GM19193 (cell line): ENCODE data around the gene ZSCAN21.

Source experiments
- POLR2A ChIP-seq: IDR thresholded peaks from 4 replicates; pipeline ENCODE4 v1.6.1; 2011; ENCODE audit not compliant: insufficient read depth, insufficient read length; ENCODE audit errors: extremely low read depth

Gene ZSCAN21

DNA sequence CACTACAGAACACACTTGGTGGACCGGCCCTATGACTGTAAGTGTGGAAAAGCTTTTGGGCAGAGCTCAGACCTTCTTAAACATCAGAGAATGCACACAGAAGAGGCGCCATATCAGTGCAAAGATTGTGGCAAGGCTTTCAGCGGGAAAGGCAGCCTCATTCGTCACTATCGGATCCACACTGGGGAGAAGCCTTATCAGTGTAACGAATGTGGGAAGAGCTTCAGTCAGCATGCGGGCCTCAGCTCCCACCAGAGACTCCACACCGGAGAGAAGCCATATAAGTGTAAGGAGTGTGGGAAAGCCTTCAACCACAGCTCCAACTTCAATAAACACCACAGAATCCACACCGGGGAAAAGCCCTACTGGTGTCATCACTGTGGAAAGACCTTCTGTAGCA is 14.6 kb downstream of the ZSCAN21 start:
- TF ChIP-seq POLR2A, result no peak

DNA sequence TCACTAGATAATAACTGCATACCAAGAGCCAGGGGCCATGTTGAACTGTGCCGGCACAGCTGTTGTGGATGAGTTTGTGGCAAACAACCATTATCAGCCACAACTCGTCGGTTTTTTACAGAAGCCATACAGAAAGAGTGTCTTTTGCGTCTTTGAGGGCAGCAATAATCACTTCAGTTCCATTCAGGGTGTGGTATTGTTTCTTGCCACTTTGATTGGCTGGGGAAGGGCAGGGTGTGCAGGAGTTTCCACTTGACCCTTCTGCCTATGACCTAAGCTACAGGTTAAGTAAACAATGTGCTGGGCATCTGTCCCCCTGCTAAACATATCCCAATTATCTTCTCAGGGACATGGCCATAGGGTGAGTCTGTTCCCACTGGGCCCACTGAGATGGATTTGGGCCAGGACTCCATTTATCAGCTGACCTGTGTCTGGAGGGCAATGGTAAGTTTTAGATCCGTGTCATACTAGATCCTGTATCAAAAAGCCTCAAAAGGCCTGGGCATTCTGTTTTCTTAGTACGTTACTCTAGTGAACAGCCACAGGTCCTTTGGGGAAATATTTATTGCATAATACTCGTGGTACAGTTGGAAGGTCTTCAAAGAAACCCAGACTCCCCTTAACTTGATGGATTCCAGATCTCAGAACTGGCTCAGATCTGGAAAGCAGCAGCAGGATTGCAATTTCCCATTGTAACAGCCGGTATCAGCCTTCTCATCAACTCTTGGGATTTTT is 16.0 kb downstream of the ZSCAN21 start:
- no peak for TF ChIP-seq POLR2A

DNA sequence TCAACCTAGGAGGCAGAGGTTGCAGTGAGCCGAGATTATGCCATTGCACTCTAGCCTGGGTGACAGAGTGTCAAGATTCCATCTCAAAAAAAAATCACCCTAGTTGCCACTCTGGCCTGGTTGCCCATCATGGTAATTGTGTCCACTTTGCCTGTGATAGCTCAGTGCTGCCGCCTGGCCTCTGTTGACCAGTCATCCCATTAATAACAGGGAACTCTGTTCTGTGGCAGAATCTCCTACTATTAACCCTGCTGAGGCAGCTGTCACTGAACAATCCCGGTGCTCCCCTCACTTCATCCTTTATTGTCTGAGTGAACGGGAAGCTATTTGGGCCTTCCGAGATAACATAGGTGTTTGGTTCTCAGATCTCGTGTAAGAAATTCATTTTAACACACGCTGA is 17.4 kb downstream of the ZSCAN21 start:
- TF ChIP-seq POLR2A, result no peak

DNA sequence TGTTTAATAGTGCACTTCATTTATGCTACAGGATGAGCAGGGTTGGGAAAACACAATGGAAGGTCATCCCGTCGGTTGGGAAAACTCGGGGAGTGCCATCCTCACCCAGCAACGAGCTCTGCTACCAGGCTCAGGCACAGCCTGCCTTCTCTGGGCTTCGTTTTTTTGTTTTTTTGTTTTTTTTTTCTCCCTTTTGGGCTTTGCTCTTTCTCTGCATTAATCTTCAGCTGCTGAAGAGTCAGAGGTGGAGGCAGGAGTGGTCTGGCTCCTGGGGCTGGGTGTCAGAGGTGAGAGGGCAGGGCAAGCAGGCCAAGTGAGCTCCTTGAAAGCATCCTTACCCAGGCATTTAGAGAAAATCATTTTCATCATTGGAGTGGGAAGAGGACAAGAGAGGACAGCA is 20.4 kb downstream of the ZSCAN21 start:
- no peak for TF ChIP-seq POLR2A

DNA sequence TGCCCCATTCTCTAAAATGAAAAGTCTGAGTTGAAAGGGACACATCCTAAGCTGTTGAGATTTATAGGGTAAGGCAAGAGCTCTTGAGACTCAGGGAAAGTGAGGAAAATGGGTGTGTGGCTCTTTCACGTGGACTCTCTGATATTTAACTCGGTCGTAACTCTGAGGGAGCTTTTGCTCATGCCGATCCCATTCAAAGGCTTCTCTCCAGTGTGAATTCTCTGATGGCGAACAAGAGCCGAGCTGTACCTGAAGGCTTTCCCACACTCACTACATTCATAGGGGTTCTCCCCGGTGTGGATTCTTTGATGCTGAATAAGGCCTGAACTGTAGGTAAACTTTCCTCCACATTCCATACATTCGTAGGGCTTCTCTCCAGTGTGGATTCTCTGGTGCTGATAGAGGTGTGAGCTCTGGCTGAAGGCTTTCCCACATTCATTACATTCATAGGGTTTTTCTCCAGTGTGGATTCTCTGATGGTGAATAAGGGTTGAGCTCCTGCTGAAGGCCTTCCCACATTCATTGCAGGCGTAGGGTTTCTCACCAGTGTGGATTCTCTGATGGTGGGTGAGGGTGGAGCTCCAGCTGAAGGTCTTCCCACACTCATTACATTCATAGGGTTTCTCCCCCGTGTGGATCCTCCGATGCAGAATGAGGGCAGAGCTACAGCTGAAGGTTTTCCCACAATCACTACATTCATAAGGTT is 21.6 kb downstream of the ZSCAN21 start:
- TF ChIP-seq POLR2A, result no peak

DNA sequence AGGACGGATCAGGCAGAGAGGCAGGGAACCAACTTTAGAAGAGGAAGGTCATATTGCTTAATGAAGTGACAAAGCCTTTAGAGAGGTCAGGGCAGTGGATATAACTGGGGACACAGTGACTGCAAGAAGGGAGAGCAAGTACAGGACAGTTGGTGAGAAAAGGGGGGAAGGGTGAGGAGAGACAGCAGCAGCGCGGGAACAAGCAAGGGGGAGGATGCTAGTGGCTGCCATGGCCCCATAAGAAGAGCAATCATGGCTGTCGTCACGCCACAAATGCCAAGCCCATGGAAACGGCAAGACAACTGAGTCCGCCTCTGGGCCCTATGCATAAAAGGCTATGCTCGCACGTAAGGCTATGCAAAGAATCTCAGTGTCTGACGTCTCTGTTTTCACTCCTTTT is 22.9 kb downstream of the ZSCAN21 start:
- TF ChIP-seq POLR2A, result no peak

DNA sequence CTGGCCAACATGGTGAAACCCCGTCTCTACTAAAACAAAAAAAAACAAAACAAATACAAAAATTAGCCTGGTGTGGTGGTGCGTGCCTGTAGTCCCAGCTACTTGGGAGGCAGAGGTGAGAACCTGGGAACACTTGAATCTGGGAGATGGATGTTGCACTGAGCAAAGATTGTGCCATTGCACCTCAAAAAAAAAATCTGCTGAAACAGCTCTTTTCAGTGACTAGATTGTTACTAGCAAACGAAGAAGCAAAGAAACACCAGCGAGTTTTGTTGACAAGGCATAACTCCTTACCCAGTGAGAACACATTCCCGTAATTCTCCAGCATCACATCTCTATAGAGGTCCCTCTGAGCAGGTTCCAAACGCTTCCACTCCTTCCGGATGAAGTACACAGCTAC is 25.3 kb downstream of the ZSCAN21 start:
- no peak for TF ChIP-seq POLR2A

DNA sequence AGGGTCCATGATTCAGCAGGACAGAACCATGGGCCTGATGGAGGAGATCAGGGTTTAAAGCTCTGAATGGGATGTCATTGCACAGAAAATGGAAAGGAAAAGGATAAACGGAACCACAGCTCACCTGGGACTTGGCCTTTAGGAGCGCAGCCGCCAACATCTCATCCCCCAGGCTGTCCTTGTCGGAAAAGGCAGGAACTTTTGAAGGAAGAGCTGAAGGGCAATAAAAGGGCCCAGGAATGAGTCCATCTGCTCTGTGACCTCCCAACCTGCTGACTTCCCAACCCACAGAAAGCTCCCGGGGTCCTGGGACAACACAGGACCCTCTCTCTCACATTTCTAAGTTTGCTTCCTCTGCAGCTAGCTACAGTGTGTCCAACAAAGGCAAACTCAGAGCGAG is 25.8 kb downstream of the ZSCAN21 start:
- TF ChIP-seq POLR2A, result no peak

DNA sequence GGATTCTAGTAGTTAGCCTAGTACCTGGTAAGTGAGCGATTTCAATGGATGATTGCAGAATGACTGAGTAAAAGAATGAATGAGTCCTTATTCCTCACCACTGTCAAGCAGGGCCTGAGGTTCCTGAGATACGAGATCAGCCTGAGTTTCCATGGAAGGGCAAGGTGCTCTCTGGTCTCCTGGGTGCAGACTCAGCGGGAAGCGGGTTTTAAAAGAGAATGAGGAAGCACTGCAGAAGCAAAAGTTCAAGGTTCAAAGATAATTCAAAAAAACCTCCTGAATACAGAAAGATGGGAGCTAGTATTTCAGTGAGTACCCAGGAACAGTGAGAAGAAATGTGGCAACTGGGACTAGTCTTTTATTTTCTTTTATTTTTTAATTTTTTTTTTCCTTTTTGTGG is 27.6 kb downstream of the ZSCAN21 start:
- TF ChIP-seq POLR2A, result no peak

DNA sequence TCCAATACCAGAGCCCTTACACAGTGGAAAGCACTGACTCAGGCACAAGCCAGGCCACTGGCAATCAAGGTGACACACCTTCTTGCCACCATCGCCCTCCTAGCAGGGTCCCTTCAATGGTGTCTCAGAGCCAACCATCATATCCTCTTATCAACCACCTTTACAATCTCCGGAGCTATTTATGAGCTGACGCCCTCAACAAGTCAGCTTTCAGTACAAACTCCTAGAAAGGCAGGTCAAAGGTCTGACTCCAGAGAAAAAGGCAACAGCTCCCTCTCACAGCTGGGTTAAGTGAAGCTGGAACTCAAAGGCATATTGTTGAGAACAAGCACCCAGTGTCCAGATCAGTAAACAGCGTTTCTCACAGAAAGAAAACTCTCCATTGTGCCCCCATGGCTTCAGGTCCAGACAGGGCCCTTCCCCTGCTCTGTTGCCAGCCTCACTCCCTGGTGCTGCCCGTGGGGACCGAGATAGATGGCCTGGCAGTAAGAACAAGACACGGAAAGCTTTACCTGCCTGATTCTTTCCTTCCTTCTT is 29.5 kb downstream of the ZSCAN21 start:
- no peak for TF ChIP-seq POLR2A

DNA sequence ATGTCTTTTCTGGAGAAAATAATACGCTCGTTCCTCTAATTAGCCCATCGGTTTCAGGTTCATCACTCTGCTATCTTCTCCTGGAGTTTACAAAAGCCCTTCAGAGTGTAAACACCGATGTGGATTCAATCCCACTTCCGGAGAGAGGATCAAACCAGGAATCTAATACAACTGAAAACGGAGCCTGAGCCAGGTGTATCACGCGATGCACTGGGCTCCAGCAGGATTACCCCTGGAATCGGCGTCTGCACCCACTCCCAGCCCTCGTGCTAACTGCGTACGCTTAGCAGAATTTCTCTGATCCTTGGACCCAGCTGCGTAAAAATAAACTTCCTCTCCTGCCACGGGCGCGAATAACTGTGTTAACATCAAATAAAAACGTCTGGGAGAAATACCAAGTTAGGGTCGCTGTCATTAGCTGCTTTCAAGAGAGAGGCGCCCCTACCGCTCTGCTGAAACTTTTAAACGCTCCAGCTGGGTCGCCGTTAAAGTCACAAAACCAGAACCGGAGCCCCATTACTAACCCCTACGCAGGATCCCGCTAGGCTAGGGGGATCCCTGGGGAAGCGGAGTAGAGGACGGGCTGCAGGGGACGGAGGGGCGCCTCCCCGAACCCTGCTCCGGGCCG is 31.4 kb downstream of the ZSCAN21 start:
- no peak for TF ChIP-seq POLR2A

DNA sequence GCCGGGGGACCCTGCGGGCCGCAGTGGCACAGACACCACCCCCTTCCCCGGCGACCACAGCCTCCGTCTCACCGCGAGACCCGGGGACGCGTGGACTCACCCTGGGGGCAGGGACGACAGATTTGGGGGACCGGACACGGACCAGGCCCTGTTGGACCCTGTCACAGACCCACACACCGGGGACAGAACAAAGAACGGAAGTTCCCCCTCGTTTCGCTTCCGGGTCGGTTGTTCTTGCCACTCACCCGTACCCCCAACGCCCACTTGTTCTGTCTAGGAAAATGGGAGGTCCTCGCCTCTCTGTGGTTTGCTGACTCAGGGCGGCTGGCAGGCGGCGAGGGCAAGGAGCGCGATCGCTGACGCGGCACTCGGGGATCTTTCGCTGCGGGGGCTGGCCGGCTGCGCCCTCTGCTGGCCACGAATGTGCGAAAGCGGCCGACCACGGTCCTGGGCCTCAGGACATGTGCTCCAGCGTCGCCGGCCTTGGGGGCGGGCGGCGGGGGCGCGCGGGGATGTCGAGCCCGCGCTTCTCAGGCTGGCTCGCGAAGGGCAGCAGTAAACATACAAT is 32.0 kb downstream of the ZSCAN21 start, which contains the start of gene ZNF3:
ZNF3 (minus strand) TSS at position 189 of the 568 bp plus-strand sequence. CDS start 4,366 bp downstream, outside the sequence.
- TF ChIP-seq POLR2A, result peak; percentile 88

DNA sequence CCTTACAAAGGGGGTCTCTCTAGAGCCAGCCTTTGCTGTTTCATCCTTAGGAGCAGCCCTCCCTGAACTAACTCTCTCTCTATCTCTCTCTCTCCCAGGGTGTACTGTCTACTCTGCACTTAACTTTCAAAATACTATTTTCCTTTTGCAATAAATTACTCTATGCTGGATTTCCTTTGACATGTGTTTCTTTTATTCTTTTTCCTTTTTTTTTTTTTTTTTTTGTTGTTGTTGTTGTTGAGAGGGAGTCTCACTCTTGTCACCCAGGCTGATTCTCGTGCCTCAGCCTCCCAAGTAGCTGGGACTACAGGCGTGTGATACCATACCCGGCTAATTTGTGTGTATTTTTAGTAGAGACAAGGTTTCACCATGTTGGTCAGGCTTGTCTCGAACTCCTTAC is 33.4 kb downstream of the ZSCAN21 start:
- no peak for TF ChIP-seq POLR2A

DNA sequence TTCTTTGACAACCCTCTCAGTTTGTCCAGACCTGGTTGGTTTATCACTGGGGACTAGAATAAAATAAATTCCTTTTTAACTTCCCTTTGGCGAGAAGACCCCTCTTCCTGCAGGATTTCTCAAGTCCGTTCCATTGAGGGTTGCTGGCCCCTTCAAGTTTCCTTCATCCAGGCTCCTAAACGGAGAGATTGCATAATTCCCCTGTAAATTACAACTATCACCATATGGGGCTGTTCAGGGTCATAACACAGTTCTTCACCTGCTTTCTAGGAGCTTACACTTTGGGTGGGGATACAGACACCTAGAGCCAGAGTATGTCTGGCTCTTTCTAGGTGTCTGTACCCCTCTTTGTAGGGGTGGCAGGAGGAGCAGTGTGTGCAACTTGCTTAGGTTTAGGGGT is 35.9 kb downstream of the ZSCAN21 start:
- no peak for TF ChIP-seq POLR2A

DNA sequence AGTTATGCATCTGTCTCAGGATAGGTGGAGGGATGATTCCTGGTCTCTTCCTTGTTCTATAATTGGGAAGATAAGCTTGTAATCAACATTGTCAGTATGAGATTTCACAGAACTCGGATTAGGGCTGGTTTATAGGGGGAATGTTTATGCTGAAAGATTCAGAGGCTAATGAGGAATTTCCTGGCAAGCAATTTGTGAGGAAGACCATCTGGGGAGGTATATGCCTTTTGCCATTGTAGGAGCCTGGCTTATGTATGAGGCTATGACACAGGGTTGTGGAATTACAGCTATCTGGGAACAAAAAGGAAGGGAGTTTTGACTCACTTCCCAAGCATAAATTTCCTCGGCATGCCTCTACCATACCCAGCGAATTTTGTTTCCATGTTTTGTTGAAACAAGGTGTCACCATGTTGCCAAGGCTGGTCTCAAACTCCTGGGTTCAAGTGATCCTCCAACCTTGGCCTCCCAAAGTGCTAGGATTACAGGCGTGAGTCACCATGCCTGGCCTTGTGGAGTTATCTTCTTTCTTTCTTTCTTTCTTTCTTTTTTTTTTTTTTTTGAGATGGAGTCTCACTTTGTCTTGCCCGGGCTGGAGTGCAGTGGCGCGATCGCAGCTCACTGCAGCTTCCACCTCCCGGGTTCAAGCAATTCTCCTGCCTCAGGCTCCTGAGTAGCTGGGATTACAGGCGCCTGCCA is 37.6 kb downstream of the ZSCAN21 start:
- no peak for TF ChIP-seq POLR2A

DNA sequence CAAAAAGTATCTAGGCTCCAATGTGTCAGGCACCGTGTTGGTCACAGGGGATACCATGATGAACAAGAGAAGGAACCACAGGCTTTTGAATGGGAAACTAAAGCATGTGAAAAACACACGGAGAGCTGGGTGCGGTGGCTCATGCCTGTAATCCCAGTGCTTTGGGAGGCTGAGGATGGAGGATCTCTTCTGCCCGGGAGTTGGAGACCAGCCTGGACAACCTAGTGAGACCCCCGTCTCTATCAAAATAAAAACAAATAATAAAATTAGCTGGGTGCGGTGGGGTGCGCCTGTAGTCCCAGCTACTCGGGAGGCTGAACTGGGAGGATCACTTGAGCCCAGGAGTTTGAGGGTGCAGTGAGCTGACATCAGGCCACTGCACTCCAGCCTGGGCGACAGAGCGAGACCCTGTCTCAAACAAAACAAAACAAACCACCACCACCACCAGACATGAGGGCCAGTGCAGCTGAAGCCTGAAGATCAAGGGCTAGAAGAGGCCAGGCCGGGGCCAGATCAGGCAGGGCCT is 38.6 kb downstream of the ZSCAN21 start:
- no peak for TF ChIP-seq POLR2A
